Activated CD8-positive, alpha-beta memory T cell treated with anti-CD3 and anti-CD28 coated beads for 36 hours (primary cell): ENCODE results near the gene CSNK1G1. TPM values are rescaled to one million over a fixed set of nuclear protein-coding genes. Genes with fewer than 3 reads are reported as not detected.
"Not testable (repeated sequence)": the region's sequence is repeated elsewhere in the genome, so short reads cannot be mapped to it uniquely, and the experiment has no call there.

Source experiments
- CTCF ChIA-PET: fragments of 350-600 bp; sonication (Branson Sonifier 250); formaldehyde crosslinking; loops from one replicate; lab custom pipeline; 2021; ENCODE audit warnings: antibody characterized with exemption; lab: Charles Lee
- POLR2A ChIA-PET: fragments of 350-600 bp; sonication (Branson Sonifier 250); formaldehyde crosslinking; loops from one replicate; lab custom pipeline; 2021; ENCODE audit warnings: antibody characterized with exemption; lab: Charles Lee
- total RNA-seq, 2 experiments: library from RNA; stranded (reverse); gene quantifications; one replicate each; pipeline ENCODE4 v1.2.3, GENCODE V29; 2021

CSNK1G1 gene
- total RNA-seq, 2 experiments from 2014 or later, result 21.3 to 21.6 TPM

DNA sequence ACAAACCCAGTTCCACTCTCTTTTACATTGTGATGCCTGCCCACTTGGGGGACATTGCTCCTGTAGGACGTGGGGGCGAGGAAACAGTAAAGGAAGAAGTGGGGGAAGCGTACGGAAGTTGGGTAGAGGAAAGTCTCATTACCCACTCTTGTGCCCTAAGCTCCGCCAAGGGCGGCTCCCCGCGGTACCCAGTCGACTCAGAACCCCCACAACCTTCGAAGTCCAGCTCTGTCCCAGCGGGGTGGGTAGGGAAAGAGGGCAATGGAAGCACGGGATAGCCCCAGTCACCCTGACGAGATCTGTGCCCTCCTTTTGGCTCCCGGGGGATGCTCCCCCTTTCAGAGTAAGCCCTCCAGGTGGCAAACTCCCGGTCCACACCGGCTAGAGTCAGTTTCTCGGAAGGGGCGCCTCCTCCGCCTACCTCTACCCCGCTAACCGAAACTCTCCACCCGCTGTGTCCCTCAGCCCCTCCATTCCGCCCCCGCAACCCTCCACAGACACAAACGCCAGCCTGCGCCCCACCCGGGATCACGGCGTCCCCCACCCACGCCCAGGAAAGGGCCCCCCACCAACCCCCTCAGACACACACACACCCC is 527 bp downstream of the CSNK1G1 start:
- ChIA-PET POLR2A (interaction anchor here (0.6 kb wide), 1 partner anchor 192 kb away, joined by 3 read pairs; no protein-coding TSS in a partner anchor), CTCF (interaction anchor here (1.0 kb wide), 1 partner anchor 108 kb away, joined by 3 read pairs; no protein-coding TSS in a partner anchor)

DNA sequence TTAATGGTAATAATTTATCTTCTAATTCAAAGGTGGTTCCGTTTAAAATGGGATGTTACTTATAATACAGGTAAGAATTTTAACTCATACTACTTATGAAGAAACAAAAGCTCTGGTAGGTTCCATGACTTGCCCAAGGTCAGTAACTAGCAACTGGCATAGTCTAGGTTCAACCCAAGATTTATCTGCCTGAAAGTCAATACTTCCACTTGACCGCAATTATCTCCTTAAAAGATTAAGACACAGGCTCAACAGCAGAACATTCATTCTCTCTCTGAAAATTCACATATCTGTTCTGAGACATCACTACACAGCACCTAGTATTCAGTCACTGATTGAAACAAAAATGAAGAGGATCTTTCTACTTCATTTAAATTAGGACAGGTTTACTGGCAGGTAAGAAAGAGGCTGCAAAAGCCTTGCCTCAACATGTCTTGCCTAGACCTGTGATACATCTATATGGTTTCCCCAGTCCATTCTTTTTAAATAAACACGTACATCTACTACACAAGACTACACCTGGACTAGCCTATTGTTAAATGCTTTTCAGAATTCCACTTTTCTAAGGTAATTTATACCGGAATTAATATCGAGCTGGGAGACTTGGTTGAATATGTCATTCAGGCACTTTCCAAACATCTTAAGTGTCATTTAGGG is 1.2 kb downstream of the CSNK1G1 start:
- POLR2A ChIA-PET, result interaction anchor here (0.6 kb wide), 1 partner anchor 191 kb away, joined by 3 read pairs; no protein-coding TSS in a partner anchor
- CTCF ChIA-PET, result interaction anchor here (0.5 kb wide), 1 partner anchor 316 kb away, joined by 4 read pairs; no protein-coding TSS in a partner anchor

DNA sequence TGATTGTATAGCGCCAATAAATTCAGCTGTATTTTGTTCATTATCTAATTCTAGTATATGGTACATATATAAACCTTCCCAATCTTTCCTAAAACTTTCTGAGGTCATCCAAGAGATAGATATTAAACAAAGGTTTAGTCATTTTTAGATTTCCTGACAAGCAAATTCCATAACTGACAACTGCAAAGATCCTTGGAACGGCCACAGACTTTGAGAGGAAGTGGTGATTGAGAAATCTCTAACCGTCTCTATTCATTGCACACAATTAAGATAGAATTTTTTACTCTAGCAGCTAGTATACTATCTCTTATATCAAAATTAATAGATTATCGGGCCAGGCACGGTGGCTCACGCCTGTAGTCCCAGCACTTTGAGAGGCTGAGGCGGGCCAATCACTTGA is 4.7 kb downstream of the CSNK1G1 start:
- ChIA-PET POLR2A (no interaction called here), CTCF (no interaction called here)

DNA sequence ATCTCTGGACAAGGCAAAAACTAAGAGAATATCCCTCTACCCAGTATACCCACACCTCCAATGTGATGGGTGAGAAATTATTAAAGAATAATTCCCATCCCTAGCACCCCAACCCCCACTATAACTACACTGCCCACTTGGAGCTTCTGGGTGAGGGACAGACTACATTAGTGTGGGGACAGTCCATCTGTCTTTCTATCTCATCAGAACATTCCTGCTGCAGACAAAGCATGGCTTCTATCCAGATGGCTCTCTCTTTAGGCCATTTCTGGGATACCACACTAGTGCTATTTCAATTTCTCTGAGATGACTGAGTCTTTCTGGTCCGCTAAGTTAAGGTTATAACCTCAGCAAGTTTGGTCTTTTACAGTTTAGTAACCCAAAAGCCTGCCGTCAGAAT is 6.6 kb downstream of the CSNK1G1 start:
- POLR2A ChIA-PET, result no interaction called here

DNA sequence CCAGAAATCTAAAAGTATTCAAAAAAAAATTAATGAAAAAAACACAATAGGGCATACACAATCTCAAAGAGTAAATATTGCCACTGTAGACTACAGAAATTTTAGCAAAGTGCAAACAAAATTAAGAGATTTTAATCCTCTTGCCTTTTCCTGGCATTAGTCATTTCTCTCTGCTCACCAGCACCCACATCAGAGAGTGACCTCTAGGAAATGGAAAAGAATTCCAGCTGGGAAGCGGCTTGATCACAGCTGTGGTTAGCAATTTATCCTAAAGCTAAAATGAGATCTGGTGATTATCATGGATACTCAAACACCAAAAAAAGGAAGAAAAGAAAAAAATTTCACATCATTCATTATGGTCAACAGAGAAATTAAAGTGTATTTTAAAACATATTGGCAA is 7.5 kb downstream of the CSNK1G1 start:
- CTCF ChIA-PET, result interaction anchor here (0.7 kb wide), 1 partner anchor 56 kb away, joined by 3 read pairs; no protein-coding TSS in a partner anchor
- POLR2A ChIA-PET, result no interaction called here

More for the DNA sequence above, 6.6 kb downstream of the CSNK1G1 start:
- CTCF ChIA-PET, result no interaction called here

DNA sequence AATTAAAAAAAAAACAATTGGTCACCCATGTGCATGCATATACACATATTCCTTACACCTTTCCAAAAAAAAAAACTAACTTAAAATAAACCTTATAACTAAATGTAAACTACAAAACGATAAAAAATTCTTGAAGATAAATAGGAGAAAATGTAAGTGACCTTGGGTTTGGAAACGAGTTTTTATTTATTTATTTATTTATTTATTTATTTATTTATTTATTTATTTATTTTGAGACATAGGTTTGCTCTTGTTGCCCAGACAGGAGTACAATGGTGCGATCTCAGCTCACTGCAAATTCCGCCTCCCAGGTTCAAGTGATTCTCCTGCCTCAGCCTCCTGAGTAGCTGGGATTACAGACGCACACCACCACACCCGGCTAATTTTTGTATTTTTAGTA is 9.7 kb downstream of the CSNK1G1 start:
- POLR2A ChIA-PET, CTCF ChIA-PET: not testable (repeated sequence)

DNA sequence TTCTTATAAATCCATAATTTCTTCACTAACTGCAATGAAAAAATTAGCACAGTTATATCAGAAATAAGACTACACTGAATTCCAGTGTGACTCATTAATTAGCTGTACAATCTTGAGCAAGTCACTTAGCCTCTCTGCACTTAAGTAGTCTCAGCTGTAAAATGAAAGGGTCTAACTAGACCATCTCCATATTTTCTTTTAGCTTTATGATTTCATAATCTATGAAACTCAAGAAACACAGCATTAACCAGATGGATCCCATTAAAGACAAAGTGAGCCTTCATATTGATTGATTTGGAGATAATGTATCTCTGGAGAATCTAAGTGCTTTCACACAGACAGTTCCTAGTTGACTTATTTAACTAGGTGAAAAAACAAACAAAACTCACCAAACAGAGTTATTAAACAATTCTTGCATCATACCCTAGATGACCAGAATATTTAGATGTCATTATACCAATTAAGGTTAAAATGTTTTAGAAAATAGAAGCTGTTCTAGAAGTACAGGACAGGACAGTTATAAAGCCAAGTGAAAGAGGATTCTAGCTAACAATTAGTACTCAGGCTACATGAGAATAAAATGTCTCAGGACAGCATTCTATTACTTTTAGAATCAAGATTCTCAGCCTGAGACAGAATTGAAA is 11.2 kb downstream of the CSNK1G1 start:
- POLR2A ChIA-PET, result no interaction called here
- CTCF ChIA-PET, result no interaction called here

DNA sequence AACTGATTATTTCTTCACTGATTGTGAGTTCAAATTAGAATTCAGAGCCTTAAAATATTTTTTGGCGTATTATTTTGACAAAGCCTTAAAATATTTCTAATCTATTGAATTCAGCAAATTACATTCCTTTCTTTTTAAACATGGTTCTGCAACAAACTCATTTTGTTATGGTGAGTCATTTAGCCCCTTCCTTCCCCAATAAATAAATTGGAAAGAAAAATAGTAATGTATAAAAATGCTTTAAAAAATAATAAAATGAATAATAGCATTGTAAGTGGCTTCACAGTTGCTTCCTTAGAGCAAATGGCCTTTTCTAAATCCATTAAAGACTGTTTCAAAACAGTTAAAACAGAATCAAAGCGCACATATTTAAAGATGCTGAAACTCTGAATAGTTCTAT is 12.1 kb downstream of the CSNK1G1 start:
- ChIA-PET POLR2A (no interaction called here), CTCF (no interaction called here)

DNA sequence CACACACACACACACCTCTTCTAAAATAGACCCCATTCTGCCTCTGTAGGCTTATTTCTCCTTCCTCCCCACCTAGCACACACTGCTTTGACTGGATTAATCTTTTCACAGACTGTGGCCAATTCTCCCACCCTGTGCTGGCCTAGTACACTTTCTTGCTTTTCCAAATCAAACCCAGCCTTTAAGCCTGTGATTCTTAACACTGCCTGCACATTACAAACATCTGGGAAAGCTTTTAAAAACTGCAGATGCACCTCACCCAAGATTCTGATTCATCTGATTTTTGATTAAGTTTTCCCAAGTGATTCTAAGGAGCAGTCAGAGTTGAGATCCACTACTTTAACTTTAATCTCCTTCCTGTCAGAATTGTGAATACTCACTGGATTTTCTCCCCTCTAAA is 12.8 kb downstream of the CSNK1G1 start:
- ChIA-PET POLR2A (no interaction called here), CTCF (interaction anchor here (0.6 kb wide), 1 partner anchor 336 kb away, joined by 3 read pairs; no protein-coding TSS in a partner anchor)

DNA sequence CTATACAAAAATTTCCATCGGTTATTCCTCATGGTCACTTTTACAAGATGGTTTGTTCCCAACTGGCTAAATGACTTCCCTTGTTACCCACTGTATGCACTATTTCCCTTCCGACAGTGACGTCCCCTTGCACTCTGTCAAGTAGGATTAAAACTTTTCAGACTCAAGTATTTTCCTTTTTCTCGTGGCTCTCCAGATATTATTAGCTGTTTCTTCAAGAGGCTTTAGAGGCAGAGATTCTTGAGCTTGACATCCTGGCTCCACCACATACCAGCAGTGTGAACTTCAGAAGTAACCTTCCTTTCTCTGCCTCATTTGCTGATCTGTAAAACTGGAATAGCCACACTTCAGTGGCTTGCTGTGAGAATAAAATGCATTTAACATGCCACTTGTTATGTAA is 14.0 kb downstream of the CSNK1G1 start:
- ChIA-PET POLR2A (no interaction called here), CTCF (no interaction called here)

DNA sequence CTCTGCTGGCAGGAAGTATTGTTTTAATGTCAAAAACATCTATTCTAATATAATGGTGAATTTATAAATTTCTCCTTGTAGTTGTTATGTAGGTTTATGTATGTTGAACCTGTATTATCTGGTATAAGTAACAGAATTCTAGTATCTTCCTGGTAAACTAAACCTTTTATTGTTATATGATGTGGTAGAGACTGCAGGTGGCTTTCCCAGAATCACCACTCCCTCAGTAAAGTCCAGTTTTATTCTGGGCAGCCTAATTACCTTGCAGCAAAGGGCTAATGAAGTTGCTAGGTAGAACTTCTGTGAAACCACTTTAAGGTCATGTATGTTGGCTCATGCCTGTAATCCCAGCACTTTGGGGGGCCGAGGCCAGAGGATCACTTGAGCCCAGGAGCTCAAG is 15.6 kb downstream of the CSNK1G1 start:
- CTCF ChIA-PET, result no interaction called here
- POLR2A ChIA-PET, result no interaction called here

DNA sequence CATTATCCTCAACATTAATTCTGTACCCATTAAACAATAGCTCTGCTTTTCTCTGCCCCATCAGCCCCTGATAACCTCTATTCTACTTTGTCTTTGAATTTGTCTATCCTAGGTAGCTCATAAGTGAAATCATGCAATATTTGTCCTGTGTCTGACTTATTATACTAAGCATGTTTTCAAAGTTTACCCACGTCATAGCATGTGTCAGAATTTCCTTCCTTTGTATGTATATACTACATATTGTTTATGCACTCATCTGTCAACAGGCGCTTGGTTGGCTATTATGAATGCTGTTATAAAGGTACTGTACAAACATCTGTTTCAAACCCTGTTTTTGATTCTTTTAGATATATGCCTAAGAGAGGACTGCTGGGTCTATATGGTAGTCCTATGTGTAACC is 18.2 kb downstream of the CSNK1G1 start:
- CTCF ChIA-PET, result no interaction called here
- POLR2A ChIA-PET, result no interaction called here

DNA sequence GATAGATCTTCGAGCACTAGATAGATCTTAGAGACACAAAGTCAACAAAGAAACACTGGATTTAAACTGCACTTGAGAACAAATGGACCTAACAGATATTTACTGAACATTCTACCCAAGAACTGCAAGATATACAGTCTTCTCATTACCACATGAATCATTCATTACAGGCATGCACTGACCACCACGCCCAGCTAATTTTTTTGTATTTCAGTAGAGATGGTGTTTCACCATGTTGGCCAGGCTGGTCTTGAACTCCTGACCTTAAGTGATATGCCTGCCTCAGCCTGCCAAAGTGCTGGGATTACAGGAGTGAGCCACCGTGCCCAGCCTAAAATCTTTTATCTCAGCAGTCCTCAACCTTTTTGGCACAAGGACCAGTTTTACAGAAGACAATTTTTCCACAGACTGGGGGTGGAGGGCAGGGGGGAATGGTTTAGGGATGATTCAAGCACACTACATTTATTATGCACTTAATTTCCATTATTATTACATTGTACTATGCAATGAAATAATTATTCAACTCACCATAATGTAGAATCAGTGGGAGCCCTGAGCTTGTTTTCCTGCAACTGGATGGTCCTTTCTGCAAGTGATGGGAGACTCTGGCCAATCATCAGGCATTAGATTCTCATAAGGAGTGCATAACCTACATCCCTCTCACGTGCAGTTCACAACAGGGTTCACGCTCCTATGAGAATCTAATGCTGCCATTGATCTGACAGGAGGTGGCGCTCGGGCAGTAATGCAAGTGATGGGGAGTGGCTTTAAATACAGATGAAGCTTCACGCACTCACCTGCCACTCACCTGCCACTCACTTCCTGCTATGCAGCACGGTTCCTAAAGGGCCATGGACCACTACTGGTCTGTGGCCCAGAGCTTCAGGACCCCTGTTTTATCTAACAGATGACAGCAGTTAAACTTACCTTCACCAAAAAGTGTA is 21.7 kb downstream of the CSNK1G1 start:
- POLR2A ChIA-PET, result interaction anchor here (0.6 kb wide), 2 partner anchors 15 to 183 kb away, joined by 3 to 5 read pairs; partner anchors contain the start of gene SNX22
- CTCF ChIA-PET, result no interaction called here

DNA sequence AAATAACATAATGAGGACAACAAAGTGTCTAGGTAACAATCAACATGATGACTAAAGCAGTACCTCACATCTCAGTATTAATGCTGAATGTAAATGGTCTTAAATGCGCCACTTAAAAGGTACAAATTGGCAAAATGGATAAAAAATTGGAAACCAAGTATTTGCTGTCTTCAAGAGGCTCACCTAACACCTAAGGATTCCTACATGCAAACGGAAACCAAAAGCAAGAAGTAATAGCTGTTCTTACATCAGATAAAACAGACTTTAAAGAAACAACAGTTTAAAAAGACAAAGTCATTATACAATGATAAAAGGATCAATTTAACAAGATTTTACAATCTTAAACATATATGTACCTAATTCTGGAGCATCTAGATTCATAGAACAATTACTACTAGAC is 22.5 kb downstream of the CSNK1G1 start:
- POLR2A ChIA-PET, result no interaction called here
- CTCF ChIA-PET, result no interaction called here

DNA sequence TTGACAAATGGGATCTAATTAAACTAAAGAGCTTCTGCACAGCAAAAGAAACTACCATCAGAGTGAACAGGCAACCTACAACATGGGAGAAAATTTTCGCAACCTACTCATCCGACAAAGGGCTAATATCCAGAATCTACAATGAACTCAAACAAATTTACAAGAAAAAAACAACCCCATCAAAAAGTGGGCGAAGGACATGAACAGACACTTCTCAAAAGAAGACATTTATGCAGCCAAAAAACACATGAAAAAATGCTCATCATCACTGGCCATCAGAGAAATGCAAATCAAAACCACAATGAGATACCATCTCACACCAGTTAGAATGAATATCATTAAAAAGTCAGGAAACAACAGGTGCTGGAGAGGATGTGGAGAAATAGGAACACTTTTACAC is 24.3 kb downstream of the CSNK1G1 start:
- POLR2A ChIA-PET, CTCF ChIA-PET: not testable (repeated sequence)

DNA sequence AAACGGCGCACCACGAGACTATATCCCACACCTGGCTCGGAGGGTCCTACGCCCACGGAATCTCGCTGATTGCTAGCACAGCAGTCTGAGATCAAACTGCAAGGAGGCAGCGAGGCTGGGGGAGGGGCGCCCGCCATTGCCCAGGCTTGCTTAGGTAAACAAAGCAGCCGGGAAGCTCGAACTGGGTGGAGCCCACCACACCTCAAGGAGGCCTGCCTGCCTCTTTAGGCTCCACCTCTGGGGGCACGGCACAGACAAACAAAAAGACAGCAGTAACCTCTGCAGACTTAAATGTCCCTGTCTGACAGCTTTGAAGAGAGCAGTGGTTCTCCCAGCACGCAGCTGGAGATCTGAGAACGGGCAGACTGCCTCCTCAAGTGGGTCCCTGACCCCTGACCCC is 29.0 kb downstream of the CSNK1G1 start:
- POLR2A ChIA-PET, CTCF ChIA-PET: not testable (repeated sequence)

DNA sequence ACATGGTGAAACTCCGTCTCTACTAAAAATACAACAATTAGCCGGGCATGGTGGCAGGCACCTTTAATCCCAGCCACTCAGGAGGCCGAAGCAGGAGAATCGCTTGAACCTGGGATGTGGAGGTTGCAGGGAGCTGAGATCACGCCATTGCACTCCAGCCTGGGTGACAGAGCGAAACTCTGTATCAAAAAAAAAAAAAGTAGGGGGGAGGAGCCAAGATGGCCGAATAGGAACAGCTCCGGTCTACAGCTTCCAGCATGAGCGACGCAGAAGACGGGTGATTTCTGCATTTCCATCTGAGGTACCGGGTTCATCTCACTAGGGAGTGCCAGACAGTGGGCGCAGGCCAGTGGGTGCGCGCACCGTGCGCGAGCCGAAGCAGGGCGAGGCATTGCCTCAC is 29.5 kb downstream of the CSNK1G1 start:
- CTCF ChIA-PET, POLR2A ChIA-PET: not testable (repeated sequence)

DNA sequence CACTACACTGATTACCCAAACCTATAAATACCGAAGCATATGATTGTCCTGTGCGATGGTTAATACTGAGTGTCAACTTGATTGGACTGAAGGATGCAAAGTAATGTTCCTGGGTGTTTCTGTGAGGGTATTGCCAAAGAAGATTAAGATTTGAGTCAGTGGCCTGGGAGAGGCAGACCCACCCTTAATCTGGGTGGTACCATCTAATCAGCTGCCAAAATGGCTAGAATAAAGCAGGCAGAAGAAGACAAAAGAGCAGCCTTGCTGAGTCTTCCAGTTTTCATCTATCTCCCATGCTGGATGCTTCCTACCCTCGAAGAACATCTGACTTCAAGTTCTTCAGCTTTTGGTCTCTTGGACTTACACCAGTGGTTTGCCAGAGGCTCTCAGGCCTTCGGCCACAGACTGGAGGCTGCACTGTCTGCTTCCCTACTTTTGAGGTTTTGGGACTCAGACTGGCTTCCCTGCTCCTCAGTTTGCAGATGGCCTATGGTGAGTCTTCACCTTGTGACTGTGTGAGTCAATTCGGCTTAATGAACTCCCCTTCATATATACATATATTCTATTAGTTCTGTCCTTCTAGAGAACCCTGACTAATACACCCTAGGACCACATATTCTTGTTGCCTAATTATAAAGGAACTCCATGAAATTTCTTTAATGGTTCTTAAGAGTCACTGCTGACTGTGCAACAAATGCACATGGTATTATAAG is 31.7 kb downstream of the CSNK1G1 start:
- ChIA-PET CTCF (no interaction called here), POLR2A (interaction anchor here (0.6 kb wide), 1 partner anchor 120 kb away, joined by 6 read pairs; no protein-coding TSS in a partner anchor)

DNA sequence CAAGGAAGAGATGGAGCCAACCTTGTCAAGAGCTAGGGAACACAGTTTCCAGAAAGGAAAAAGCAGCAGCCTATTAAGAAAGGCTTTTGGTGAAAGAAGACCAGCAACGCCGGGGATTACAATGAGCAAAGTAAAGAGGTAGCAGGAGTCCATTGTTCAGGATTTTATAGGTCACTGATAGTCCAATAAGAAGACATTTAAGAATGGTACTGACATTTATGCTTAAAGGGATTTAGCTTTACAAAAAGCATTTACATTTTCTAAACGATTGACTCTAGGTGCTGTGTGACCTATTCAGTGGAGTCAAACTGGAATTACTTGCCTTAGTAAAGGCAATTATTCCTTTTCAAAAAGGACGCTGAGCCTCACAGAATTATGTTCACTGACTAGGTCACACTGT is 40.8 kb downstream of the CSNK1G1 start:
- POLR2A ChIA-PET, result no interaction called here
- CTCF ChIA-PET, result no interaction called here
